ENCODE data around the gene FABP6.

GRCh38 chr5:160187091-160187490 lies 42.2 kb upstream of the FABP6 start:
- TF ChIP-seq, protein P1, sequence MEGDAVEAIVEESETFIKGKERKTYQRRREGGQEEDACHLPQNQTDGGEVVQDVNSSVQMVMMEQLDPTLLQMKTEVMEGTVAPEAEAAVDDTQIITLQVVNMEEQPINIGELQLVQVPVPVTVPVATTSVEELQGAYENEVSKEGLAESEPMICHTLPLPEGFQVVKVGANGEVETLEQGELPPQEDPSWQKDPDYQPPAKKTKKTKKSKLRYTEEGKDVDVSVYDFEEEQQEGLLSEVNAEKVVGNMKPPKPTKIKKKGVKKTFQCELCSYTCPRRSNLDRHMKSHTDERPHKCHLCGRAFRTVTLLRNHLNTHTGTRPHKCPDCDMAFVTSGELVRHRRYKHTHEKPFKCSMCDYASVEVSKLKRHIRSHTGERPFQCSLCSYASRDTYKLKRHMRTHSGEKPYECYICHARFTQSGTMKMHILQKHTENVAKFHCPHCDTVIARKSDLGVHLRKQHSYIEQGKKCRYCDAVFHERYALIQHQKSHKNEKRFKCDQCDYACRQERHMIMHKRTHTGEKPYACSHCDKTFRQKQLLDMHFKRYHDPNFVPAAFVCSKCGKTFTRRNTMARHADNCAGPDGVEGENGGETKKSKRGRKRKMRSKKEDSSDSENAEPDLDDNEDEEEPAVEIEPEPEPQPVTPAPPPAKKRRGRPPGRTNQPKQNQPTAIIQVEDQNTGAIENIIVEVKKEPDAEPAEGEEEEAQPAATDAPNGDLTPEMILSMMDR (conservative IDR thresholded peaks at IDR 0.05; ENCODE audit: low read depth, low read length) = no peak
- TF ChIP-seq EZH2phosphoT487 (IDR thresholded peaks at IDR 0.05; ENCODE audit: borderline replicate concordance, low read length) = no peak
- TF ChIP-seq EZH2 (IDR thresholded peaks at IDR 0.05; ENCODE audit: low read length, unreplicated experiment) = no peak

Measured in PC-3 (cell line).